Measurements from ENCODE around the gene RNPEPL1. TPM values are rescaled to one million over a fixed set of nuclear protein-coding genes. Genes with fewer than 3 reads are reported as not detected.
"Not testable (repeated sequence)": the region's sequence is repeated elsewhere in the genome, so short reads cannot be mapped to it uniquely, and the experiment has no call there.

RNPEPL1 gene
- 42.5 and 117 TPM in 2 replicates for total RNA-seq

GRCh38 chr2:240567872-240568677 lies at the start of gene RNPEPL1:
RNPEPL1 (plus strand) TSS chr2:240568484; CDS start chr2:240568587, 103 bp downstream.
- DNase-seq = peak; percentile 52

DNA sequence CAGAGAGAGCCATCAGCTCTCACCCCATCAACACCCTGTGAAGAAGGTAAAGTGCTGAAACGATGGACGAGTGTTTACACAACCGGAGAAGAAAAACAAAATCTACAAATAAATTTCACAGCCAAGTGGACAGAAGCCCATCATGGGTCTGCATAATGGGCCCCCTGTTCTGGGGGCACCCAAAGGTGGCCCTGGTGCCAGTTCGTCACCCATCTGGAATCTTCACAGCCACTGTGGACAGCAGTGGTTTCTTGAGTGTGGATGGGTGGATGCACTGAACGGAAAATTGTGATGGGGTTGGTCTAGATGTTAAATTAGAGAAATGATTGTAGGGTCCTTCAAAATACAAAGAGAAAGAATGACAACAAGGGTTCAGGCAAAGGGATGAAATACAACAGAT lies 49.3 kb upstream of the RNPEPL1 start:
- no peak for DNase-seq

- DNase-seq = peak; percentile 19
These were observed 48.7 kb upstream of the RNPEPL1 start for GRCh38 chr2:240519396-240520129.

DNA sequence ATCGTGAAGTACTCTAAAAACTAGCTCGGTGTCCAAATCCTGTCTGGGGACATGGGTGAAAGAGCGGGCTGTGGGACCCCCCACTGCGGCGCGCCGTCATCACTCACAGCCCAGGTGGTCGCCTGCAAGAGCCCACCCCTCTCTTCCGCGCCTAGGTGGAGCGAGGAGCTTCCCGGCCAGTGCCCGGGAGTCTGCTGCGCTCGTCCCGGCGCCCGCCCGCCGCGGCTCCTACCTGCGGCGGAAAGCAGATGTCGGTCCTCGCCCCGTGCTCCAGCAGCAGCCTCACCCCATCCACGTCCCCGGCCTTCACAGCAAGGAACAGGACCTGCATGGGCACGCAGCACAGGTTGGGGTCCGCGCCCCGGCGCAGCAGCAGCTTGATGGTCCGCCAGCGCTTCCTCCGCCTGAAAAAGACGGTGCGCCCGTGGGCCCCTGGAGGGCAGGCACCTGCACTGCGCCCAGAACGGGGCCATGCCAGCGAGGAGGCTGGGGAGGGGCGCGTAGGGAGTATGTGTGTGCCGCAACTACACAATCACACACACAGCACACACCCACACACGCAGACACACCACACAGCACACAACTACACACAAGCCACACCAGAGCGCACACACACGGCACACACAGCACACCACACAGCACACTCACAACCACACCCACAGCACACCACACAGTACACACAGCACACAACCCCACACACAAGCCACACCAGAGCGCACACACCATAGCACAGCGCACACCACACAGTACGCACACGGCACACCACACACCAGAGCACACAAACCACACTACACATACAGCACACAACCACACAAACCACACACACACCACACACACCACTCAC lies 47.9 kb upstream of the RNPEPL1 start:
- no peak for DNase-seq

GRCh38 chr2:240520974-240521350 lies 47.3 kb upstream of the RNPEPL1 start:
- no peak for DNase-seq

DNA sequence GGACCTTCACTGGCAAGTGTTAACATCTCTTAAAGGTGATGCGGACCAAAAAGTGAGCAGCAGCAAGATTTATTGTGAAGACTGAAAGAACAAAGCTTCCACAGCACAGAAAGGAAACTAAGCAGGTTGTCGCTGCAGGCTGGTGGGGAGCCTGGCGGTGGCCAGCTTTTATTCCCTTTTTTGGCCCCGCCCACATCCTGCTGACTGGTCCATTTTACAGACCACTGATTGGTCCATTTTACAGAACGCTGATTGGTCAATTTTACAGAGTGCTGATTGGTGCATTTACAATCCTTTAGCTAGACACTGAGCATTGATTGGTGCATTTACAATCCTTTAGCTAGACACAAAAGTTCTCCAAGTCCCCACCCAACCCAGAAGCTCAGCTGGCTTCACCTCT lies 46.4 kb upstream of the RNPEPL1 start:
- not testable (repeated sequence) for DNase-seq

DNA sequence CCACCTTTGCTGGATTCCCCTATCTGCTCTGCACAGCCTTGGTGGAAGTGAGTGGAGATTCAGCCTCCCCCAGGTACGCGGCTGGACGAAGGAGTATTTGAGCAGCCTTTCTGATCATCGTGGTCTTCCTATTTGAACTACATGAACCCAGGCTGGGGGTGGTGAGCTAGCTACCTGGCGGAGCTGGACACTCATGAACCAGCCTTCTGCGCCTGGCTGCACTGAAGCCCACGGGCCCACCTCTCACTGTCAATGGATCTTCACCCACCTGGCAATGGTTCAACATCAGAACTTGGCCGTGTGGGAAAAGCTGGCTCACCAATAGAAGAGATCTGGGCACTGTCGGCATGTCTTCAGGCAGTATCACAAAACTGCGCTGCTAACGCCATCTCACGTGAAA lies 45.9 kb upstream of the RNPEPL1 start:
- no peak for DNase-seq

- no peak for DNase-seq
These were observed 44.6 kb upstream of the RNPEPL1 start for GRCh38 chr2:240523451-240524281.

DNA sequence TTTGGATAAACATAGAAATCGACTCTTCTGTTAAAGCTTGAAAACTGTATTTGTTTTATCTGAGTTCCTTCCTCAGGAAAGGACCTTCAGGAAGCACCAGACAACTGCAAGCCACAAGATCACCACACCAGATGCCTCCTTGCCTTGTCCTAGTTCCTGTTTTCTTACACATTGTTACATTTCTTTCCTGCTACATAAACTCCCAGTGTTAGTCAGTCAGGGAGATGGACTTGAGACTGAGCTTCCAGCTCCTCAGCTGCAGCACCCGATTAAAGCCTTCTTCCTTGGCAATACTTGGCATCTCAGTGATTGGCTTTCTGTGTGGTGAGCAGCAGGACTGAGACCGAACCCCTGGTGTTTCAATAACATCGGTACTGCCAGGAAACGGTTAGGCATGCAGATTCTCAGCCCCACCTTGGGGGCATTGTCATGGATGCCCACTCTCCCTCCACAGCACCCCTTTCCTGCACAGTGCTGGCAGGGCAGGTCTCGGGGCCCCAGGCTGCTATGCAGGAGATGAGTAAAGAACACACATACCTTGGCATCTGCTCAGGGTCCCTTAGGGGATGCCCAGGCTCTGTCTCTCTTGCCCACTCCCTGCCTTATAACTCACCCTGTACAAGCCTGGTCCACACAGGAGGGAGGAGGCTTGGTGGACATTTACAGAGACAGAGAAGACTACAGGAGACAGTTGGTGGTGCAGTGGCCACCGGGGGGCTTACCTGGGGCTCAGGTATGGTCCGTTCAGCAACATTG lies 43.1 kb upstream of the RNPEPL1 start:
- peak; percentile 7 for DNase-seq

GRCh38 chr2:240525802-240526201 lies 42.5 kb upstream of the RNPEPL1 start:
- no peak for DNase-seq

DNA sequence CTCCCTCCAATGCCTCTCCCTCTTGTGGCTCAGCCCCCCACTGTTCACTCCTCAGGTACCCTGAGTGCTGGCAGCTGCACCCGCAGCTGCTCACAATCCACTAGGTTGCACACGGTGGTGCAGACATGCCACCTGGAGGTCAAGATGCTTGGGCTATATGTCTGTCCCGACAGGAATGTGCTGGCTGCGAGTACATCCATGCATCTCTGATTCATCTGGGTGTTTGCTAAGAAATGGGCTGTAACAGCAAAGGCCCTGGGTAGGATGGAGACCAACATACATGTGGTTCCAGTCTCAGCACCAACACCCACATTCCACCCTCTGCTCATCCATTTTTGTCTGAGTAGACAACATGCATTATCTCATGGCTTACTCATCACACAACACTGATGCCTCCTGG lies 41.8 kb upstream of the RNPEPL1 start:
- no peak for DNase-seq

GRCh38 chr2:240527153-240527750 lies 41.0 kb upstream of the RNPEPL1 start:
- no peak for DNase-seq

DNA sequence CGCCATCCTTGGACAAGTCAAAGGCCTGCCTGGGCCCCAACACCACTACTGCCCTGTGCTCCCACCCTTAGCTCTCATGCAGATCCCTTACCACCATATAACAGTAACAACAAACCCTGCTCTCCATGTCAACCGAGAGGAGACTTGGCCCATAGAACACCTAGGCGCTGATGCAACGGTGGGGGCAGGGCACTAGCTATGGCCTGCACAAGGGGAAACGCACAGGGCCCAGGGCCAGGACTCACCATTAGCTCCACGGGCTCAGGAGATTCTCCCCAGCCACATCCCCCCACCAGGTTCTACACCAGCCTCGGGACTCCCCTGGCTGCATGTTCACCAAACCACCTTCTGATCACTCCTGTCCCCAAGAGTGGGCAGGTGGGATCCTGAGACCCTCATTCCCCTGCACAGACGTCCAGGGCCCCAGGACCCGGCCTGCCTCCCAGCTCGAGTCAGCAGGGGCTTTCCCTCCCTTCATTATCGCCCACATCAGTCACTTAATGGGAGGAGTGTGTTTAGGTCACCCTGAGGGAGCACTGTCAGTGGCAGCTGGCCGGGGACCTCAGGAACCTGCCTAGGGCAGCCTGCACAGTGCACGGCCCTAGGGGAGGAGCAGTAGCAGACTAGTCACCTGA lies 39.8 kb upstream of the RNPEPL1 start:
- DNase-seq = no peak

- no peak for DNase-seq
These were observed 38.8 kb upstream of the RNPEPL1 start for GRCh38 chr2:240529344-240529999.

DNA sequence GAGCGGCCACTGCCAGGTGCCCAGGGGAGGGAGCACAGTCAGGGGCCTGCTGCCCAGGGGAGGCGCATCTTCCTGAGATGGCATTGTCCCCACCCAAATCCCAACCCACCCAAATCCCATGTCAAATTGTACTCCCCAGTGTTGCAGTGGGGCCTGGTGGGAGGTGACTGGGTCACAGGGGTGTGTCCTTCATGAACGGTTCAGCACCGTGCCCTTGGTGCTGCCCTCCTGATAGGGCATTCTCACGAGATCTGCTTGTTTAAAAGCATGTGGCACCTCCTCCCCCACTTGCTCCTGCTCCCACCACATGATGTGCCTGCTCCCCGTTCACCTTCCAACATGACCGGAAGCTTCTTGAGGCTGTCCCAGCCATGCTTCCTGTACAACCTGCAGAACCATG lies 38.1 kb upstream of the RNPEPL1 start:
- no peak for DNase-seq

GRCh38 chr2:240531038-240531437 lies 37.2 kb upstream of the RNPEPL1 start:
- no peak for DNase-seq

DNA sequence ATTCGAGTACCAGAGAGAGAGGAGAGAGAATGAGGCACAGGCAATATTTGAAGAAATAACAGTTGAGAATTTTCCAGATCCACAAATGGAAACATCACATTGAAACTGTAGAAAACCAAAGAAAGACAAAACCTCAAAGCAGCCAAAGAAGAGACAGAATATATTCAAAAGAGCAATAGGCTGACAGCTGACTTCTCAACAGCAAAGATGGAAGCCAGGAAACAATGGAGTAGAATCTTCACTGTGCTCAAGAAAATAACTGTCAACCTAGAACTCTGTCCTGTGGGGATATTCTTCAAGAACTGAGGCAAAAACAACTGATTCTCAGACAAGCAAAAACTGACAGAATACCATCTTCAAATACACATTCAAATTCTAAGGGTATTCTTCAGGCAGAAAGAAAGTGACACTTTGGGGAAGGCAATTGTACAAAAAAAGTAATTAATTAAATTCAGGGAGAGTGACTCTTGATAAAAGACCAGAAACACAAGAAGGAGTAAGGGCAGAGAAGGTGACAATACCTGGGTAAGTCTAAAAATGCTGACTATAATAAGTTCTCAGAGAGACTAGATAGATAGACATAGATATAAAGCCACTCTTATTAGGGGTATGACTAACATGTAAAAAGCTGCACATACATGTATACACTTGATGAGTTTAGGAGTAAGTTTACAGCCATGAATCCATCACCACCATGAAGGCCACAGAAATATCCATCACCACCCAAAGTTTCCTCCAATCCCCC lies 36.1 kb upstream of the RNPEPL1 start:
- peak; percentile 14 for DNase-seq

DNA sequence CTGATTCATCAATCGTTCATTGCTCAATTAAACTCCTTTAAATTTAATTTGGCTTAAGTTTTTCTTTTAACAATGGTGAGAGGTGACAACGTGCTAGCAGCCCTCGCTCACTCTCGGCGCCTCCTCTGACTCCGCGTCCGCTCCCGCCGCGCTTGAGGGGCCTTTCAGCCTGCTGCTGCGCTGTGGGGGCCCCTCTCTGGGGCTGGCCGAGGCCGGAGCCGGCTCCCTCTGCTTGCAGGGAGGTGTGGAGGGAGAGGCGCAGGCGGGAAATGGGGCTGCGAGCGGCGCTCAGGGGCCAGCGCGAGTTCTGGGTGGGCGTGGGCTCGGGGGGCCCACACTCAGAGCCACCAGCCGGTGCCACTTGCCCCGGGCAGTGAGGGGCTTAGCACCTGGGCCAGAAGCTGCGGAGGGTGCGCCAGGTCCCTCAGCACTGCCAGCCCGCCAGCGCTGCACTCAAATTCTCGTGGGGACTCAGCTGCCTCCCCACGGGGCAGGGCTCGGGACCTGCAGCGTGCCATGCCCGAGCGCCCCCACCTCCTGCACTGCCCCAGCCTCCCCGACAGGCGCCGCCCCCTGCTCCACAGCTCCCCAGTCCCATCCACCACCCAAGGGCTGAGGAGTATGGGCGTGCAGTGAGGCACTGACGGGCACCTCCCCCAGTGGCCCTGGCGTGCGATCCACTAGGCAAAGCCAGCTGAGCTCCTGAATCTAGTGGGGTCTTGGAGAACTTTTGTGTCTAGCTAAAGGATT lies 30.1 kb upstream of the RNPEPL1 start:
- no peak for DNase-seq

All from dermis blood vessel endothelial cell (primary cell).